ENCODE measurements around the gene ARL4A. TPM values are rescaled to one million over a fixed set of nuclear protein-coding genes. Genes with fewer than 3 reads are reported as not detected.
A peak's percentile ranks its signal among the peaks of the same experiment; 100 is the strongest.
"Not testable (repeated sequence)": the region's sequence is repeated elsewhere in the genome, so short reads cannot be mapped to it uniquely, and the experiment has no call there.

The ARL4A gene
- total RNA-seq, 1 donor from 2014 or later = 44.8 TPM

- no peaks in the 10 kb centered on the region for H3K36me3 ChIP-seq
- no peak overlapping the region for H3K4me3 ChIP-seq
- no peak for TF ChIP-seq CTCF (IDR thresholded peaks at IDR 0.05)
- no peaks in the 10 kb centered on the region for H3K27me3 ChIP-seq (ENCODE audit: low read depth)
- DNase-seq (no peak), ATAC-seq (no peak)
- intact Hi-C loops (cut with DNase I) = no loop called here
- no peaks in the 10 kb centered on the region for H3K9me3 ChIP-seq
- H3K27ac ChIP-seq = no peak overlapping the region
- peaks cover 5% of the 10 kb centered on the region for H3K4me1 ChIP-seq
Measured at GRCh38 chr7:12641196-12641595, 46.2 kb upstream of the ARL4A start.

- Histone ChIP-seq H3K27me3 (ENCODE audit: low read depth) (no peaks in the 10 kb centered on the region), H3K27ac (no peak overlapping the region), H3K9me3 (no peaks in the 10 kb centered on the region), H3K4me1 (peaks cover 5% of the 10 kb centered on the region), H3K36me3 (no peaks in the 10 kb centered on the region), H3K4me3 (no peak overlapping the region)
- ATAC-seq (no peak), DNase-seq (no peak)
- TF ChIP-seq CTCF (IDR thresholded peaks at IDR 0.05) = no peak
- intact Hi-C loops (cut with DNase I) = no loop called here
Measured at GRCh38 chr7:12642508-12642907, 44.9 kb upstream of the ARL4A start.

GRCh38 chr7:12643001-12643643, 44.3 kb upstream of the ARL4A start:
- Histone ChIP-seq H3K36me3 (no peaks in the 10 kb centered on the region), H3K4me1 (peaks cover 5% of the 10 kb centered on the region), H3K27me3 (ENCODE audit: low read depth) (no peaks in the 10 kb centered on the region), H3K4me3 (no peak overlapping the region), H3K9me3 (no peaks in the 10 kb centered on the region), H3K27ac (no peak overlapping the region)
- ATAC-seq (no peak), DNase-seq (no peak)
- TF ChIP-seq CTCF (IDR thresholded peaks at IDR 0.05) = no peak
- intact Hi-C loops (cut with DNase I) = no loop called here

GRCh38 chr7:12643644-12644043, 43.8 kb upstream of the ARL4A start:
- TF ChIP-seq CTCF (IDR thresholded peaks at IDR 0.05) = no peak
- Histone ChIP-seq H3K4me3 (no peak overlapping the region), H3K9me3 (no peaks in the 10 kb centered on the region), H3K36me3 (no peaks in the 10 kb centered on the region), H3K27me3 (ENCODE audit: low read depth) (no peaks in the 10 kb centered on the region), H3K27ac (no peak overlapping the region), H3K4me1 (peaks cover 3% of the 10 kb centered on the region)
- ATAC-seq (peak in 1 of 2 donors; percentile 54), DNase-seq (no peak)
- intact Hi-C loops (cut with DNase I) = no loop called here

GRCh38 chr7:12645212-12645611, 42.2 kb upstream of the ARL4A start:
- H3K4me1 ChIP-seq; ATAC-seq; DNase-seq; intact Hi-C loops (cut with DNase I); H3K9me3 ChIP-seq; H3K4me3 ChIP-seq; H3K27me3 ChIP-seq (ENCODE audit: low read depth); H3K27ac ChIP-seq; H3K36me3 ChIP-seq: not testable (repeated sequence)

GRCh38 chr7:12646139-12646538, 41.3 kb upstream of the ARL4A start:
- no peak for ATAC-seq
- intact Hi-C loops (cut with DNase I) = no loop called here

More at GRCh38 chr7:12646139-12646538, 41.3 kb upstream of the ARL4A start:
- no peak for TF ChIP-seq CTCF (IDR thresholded peaks at IDR 0.05)
- no peak for DNase-seq
- Histone ChIP-seq H3K9me3 (no peaks in the 10 kb centered on the region), H3K27me3 (ENCODE audit: low read depth) (no peaks in the 10 kb centered on the region), H3K4me3 (no peak overlapping the region), H3K27ac (no peak overlapping the region), H3K4me1 (no peaks in the 10 kb centered on the region), H3K36me3 (no peaks in the 10 kb centered on the region)

Data from lower lobe of right lung (tissue), 2 donors.